HEK293 (cell line): ENCODE data around the gene BAK1.

Source experiments
- GFI1B ChIP-seq: fragments of 450-650 bp; formaldehyde crosslinking; IDR thresholded peaks from 2 replicates; pipeline ENCODE4 v1.5.1; 2016; ENCODE audit warnings: missing biosample characterization, missing genetic modification characterization
- KLF10 ChIP-seq: fragments of 450-650 bp; IDR thresholded peaks from 2 replicates; pipeline ENCODE4 v1.5.1; 2018; ENCODE audit warnings: missing biosample characterization, mild to moderate bottlenecking, missing genetic modification characterization
- ZBTB17 ChIP-seq: fragments of 450-650 bp; formaldehyde crosslinking; IDR thresholded peaks from 2 replicates; pipeline ENCODE4 v1.5.1; 2016; ENCODE audit warnings: missing biosample characterization, missing genetic modification characterization
- ZNF221 ChIP-seq: fragments of 450-650 bp; formaldehyde crosslinking; IDR thresholded peaks from 2 replicates; pipeline ENCODE4 v1.5.1; 2017; ENCODE audit warnings: missing biosample characterization, missing genetic modification characterization, borderline replicate concordance
- ZNF513 ChIP-seq: fragments of 450-650 bp; IDR thresholded peaks from 2 replicates; pipeline ENCODE4 v1.5.1; 2018; ENCODE audit warnings: missing biosample characterization, missing genetic modification characterization
- ZNF645 ChIP-seq: fragments of 450-650 bp; formaldehyde crosslinking; IDR thresholded peaks from 2 replicates; pipeline ENCODE4; 2016; ENCODE audit warnings: missing biosample characterization, missing genetic modification characterization
- TF ChIP-seq, protein P1 (sequence below): fragments of 450-650 bp; formaldehyde crosslinking; IDR thresholded peaks from 2 replicates; pipeline ENCODE4 v1.5.1; 2016; ENCODE audit warnings: missing biosample characterization, missing genetic modification characterization

DNA sequence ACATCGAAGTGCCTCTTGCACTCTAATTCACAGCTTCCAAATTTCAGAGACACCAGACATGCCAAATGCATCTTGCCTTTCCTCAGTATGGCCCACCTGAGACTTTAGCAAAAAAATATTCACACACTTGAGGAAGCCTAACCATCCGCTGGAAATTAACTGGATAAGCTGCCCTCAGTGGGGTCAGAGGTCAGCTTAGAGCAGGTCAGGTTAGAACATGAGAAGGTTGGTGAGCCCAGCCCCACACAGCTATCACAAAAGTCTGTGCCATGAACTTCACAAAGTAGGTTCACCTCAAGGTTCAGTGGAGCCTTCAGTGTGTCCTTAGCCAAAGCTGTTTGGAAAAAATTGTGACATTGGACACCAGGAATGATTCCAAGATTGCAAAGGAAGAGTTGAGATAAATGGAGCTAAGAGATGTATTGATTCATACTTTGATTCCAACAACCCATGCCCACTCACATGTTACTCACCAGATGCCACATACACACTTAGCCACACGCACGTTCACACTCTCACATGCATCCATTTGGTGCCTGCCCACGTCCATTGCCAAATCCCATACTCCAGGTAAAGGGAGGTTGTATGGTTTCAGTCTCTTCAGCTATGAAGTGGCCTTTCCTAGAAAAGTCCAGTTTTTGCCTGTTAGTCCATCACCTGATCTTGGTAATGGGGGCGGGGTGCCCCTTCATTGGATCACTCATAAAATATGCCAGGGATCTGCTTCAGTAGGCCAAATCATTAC lies 11.1 kb downstream of the BAK1 start:
- TF ChIP-seq GFI1B = no peak
- no peak for TF ChIP-seq ZBTB17
- no peak for TF ChIP-seq ZNF513 (tag by site-specific recombination)
- no peak for TF ChIP-seq ZNF221 (tag by site-specific recombination)
- TF ChIP-seq, protein P1, sequence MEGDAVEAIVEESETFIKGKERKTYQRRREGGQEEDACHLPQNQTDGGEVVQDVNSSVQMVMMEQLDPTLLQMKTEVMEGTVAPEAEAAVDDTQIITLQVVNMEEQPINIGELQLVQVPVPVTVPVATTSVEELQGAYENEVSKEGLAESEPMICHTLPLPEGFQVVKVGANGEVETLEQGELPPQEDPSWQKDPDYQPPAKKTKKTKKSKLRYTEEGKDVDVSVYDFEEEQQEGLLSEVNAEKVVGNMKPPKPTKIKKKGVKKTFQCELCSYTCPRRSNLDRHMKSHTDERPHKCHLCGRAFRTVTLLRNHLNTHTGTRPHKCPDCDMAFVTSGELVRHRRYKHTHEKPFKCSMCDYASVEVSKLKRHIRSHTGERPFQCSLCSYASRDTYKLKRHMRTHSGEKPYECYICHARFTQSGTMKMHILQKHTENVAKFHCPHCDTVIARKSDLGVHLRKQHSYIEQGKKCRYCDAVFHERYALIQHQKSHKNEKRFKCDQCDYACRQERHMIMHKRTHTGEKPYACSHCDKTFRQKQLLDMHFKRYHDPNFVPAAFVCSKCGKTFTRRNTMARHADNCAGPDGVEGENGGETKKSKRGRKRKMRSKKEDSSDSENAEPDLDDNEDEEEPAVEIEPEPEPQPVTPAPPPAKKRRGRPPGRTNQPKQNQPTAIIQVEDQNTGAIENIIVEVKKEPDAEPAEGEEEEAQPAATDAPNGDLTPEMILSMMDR (tag by site-specific recombination) = no peak
- TF ChIP-seq KLF10 (tag by site-specific recombination) = no peak
- no peak for TF ChIP-seq ZNF645
